ENCODE data around the gene FAM20C.

GRCh38 chr7:181738-182137 is 10.6 kb upstream of the FAM20C start:
- TF ChIP-seq, protein P1, sequence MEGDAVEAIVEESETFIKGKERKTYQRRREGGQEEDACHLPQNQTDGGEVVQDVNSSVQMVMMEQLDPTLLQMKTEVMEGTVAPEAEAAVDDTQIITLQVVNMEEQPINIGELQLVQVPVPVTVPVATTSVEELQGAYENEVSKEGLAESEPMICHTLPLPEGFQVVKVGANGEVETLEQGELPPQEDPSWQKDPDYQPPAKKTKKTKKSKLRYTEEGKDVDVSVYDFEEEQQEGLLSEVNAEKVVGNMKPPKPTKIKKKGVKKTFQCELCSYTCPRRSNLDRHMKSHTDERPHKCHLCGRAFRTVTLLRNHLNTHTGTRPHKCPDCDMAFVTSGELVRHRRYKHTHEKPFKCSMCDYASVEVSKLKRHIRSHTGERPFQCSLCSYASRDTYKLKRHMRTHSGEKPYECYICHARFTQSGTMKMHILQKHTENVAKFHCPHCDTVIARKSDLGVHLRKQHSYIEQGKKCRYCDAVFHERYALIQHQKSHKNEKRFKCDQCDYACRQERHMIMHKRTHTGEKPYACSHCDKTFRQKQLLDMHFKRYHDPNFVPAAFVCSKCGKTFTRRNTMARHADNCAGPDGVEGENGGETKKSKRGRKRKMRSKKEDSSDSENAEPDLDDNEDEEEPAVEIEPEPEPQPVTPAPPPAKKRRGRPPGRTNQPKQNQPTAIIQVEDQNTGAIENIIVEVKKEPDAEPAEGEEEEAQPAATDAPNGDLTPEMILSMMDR (IDR thresholded peaks at IDR 0.05) = no peak
- TF ChIP-seq POLR2AphosphoS5 (IDR thresholded peaks at IDR 0.05) (no peak), POLR2A (IDR thresholded peaks at IDR 0.05) (no peak)
